ENCODE measurements around the gene LCORL.

DNA sequence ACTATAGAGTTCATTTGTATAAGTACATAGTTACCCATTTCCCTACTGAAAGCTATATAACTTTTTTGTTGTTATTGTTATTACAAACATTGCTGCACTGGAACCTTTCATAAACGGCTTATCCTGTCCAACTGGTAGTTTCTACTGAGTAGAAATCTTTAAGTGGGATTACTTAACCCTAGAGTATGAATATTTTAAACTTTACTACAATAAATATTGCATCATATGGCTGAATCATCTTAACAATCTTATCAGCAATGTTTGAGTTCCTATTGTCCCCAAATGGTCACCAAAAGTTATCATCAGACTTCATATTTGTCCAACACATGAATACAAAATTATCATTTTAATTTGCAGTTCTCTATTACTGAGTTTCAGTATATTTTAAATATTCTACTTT is 40.5 kb downstream of the LCORL start:
- TF ChIP-seq POLR2AphosphoS5 (IDR thresholded peaks at IDR 0.05; ENCODE audit: low read depth) (no peak), EZH2 (IDR thresholded peaks at IDR 0.05; ENCODE audit: low read depth, unreplicated experiment) (no peak), EZH2phosphoT487 (IDR thresholded peaks at IDR 0.05; ENCODE audit: unreplicated experiment) (no peak), NANOG (IDR thresholded peaks at IDR 0.05; ENCODE audit: borderline replicate concordance) (no peak), CREB1 (CRISPR knock-in tag; IDR thresholded peaks at IDR 0.05; ENCODE audit: low read depth) (no peak), ZNF114 (CRISPR knock-in tag; IDR thresholded peaks at IDR 0.05) (no peak)
- TF ChIP-seq, protein P1, sequence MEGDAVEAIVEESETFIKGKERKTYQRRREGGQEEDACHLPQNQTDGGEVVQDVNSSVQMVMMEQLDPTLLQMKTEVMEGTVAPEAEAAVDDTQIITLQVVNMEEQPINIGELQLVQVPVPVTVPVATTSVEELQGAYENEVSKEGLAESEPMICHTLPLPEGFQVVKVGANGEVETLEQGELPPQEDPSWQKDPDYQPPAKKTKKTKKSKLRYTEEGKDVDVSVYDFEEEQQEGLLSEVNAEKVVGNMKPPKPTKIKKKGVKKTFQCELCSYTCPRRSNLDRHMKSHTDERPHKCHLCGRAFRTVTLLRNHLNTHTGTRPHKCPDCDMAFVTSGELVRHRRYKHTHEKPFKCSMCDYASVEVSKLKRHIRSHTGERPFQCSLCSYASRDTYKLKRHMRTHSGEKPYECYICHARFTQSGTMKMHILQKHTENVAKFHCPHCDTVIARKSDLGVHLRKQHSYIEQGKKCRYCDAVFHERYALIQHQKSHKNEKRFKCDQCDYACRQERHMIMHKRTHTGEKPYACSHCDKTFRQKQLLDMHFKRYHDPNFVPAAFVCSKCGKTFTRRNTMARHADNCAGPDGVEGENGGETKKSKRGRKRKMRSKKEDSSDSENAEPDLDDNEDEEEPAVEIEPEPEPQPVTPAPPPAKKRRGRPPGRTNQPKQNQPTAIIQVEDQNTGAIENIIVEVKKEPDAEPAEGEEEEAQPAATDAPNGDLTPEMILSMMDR (conservative IDR thresholded peaks at IDR 0.05; ENCODE audit: low read depth in 2 of 2), result no peak
- TF ChIP-seq, protein P2, sequence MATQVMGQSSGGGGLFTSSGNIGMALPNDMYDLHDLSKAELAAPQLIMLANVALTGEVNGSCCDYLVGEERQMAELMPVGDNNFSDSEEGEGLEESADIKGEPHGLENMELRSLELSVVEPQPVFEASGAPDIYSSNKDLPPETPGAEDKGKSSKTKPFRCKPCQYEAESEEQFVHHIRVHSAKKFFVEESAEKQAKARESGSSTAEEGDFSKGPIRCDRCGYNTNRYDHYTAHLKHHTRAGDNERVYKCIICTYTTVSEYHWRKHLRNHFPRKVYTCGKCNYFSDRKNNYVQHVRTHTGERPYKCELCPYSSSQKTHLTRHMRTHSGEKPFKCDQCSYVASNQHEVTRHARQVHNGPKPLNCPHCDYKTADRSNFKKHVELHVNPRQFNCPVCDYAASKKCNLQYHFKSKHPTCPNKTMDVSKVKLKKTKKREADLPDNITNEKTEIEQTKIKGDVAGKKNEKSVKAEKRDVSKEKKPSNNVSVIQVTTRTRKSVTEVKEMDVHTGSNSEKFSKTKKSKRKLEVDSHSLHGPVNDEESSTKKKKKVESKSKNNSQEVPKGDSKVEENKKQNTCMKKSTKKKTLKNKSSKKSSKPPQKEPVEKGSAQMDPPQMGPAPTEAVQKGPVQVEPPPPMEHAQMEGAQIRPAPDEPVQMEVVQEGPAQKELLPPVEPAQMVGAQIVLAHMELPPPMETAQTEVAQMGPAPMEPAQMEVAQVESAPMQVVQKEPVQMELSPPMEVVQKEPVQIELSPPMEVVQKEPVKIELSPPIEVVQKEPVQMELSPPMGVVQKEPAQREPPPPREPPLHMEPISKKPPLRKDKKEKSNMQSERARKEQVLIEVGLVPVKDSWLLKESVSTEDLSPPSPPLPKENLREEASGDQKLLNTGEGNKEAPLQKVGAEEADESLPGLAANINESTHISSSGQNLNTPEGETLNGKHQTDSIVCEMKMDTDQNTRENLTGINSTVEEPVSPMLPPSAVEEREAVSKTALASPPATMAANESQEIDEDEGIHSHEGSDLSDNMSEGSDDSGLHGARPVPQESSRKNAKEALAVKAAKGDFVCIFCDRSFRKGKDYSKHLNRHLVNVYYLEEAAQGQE (IDR thresholded peaks at IDR 0.05; ENCODE audit: unreplicated experiment), result no peak
- TF ChIP-seq, protein P3, sequence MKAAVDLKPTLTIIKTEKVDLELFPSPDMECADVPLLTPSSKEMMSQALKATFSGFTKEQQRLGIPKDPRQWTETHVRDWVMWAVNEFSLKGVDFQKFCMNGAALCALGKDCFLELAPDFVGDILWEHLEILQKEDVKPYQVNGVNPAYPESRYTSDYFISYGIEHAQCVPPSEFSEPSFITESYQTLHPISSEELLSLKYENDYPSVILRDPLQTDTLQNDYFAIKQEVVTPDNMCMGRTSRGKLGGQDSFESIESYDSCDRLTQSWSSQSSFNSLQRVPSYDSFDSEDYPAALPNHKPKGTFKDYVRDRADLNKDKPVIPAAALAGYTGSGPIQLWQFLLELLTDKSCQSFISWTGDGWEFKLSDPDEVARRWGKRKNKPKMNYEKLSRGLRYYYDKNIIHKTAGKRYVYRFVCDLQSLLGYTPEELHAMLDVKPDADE (IDR thresholded peaks at IDR 0.05), result no peak
